Muscle of leg (tissue), 11 donors: ENCODE data around the gene PRAMEF14. TPM values are rescaled to one million over a fixed set of nuclear protein-coding genes. Genes with fewer than 3 reads are reported as not detected.
A peak's percentile ranks its signal among the peaks of the same experiment; 100 is the strongest.
"Not testable (repeated sequence)": the region's sequence is repeated elsewhere in the genome, so short reads cannot be mapped to it uniquely, and the experiment has no call there.

Experiments
- DNase-seq: peaks from one replicate; pipeline ENCODE4 v3.0.0; 2013
- H3K27ac ChIP-seq: one replicate; pipeline ENCODE4 v1.5.1; 2013; ENCODE audit warnings: mild to moderate bottlenecking, low read length, control low read depth
- H3K27me3 ChIP-seq: one replicate; pipeline ENCODE4 v1.6.1; 2013; ENCODE audit warnings: low read length; ENCODE audit not compliant: control insufficient read depth, insufficient read depth
- H3K36me3 ChIP-seq: one replicate; pipeline ENCODE4 v1.6.1; 2013; ENCODE audit warnings: low read length; ENCODE audit not compliant: control insufficient read depth, insufficient read depth
- H3K4me1 ChIP-seq: one replicate; pipeline ENCODE4 v1.6.1; 2013; ENCODE audit warnings: low read length; ENCODE audit not compliant: control insufficient read depth, insufficient read depth
- H3K4me3 ChIP-seq: one replicate; pipeline ENCODE4 v1.5.1; 2013; ENCODE audit warnings: low read length, control low read depth
- H3K9me3 ChIP-seq: replicated peaks from 2 replicates; pipeline ENCODE4 v1.6.1; 2013; ENCODE audit warnings: low read depth, low read length; ENCODE audit not compliant: control insufficient read depth
- WGBS: methylation state at CpG from one replicate; pipeline ENCODE4 v1.1.5; 2013; ENCODE audit warnings: missing lambda C conversion rate; ENCODE audit not compliant: insufficient coverage; 5-methylcytosine and 5-hydroxymethylcytosine counted together
- polyA plus RNA-seq, 8 donors: library from polyadenylated mRNA; unstranded; fragments of 120-200 nt; gene quantifications; one replicate each; pipeline versions ENCODE4 v1.2.1 to v1.2.3, GENCODE V29; 2013; ENCODE audit warnings: inconsistent platforms in 1 of 8, low replicate concordance in 1 of 8; ENCODE audit not compliant: insufficient read length in 8 of 8, insufficient read depth in 1 of 8
- total RNA-seq: library from RNA; stranded (reverse); fragments of 120-200 nt; gene quantifications from one replicate; pipeline ENCODE4 v1.2.4, GENCODE V29; 2013

Gene PRAMEF14
- total and polyA plus RNA-seq, 9 donors = not detected

DNA sequence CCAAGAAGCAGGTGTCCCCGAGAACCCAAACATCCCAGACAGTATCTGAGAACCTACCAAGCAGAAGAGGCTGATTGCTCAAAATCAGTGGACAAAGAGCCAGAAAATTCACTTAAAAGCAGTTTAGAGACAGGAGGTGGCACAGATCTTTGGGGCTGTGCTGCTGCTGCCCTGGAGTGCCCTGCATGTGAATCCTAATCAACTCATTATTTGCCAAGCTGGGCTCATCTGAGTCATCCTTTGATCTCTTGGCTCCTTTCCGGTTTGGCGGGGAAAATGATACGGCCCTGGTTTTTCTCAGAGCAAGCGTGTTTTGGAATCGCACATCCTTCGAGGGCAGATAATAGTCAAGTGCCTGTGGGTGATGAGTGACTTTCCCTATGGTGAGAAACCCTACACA, 15.4 kb upstream of the PRAMEF14 start:
- not testable (repeated sequence) for H3K27me3 ChIP-seq, H3K9me3 ChIP-seq, H3K36me3 ChIP-seq, DNase-seq, H3K4me1 ChIP-seq, H3K4me3 ChIP-seq, H3K27ac ChIP-seq
- WGBS = no CpG with 5 or more reads among the region's 7 CpGs

DNA sequence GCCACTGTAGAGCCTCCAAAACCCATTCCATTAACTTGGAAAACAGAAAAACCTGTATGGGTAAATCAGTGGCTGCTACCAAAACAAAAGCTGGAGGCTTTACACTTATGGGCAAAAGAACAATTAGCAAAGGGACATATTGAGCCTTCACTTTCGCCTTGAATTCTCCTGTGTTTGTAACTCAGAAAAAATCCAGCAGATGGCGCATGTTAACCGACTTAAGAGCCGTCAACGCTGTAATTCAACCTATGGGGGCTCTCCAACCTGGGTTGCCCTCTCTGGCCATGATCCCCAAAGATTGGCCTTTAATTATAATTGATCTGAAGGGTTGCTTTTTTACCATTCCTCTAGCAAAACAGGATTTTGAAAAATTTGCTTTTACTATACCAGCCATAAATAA, 9.8 kb upstream of the PRAMEF14 start:
- WGBS = 0% methylated on average over 1 of the region's 5 CpGs
- DNase-seq = peak; percentile 52
- not testable (repeated sequence) for H3K27me3 ChIP-seq, H3K36me3 ChIP-seq, H3K4me1 ChIP-seq, H3K9me3 ChIP-seq, H3K4me3 ChIP-seq, H3K27ac ChIP-seq

DNA sequence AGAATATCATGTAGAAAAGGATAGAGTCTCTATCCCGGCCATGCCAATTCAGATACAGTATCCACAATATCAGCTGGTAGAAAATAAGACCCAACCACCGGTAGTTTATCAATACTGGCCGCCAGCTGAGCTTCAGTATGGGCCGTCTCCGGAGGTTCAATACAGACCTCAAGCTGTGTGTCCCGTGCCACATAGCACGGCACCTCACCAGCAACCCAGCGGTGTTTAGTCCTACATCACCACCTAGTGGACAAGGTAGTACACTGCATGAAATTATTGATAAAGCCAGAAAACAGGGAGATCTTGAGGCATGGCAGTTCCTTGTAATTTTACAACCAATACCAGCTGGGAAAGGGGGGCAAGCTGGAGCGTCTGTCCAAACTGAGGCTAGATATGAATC, 7.5 kb upstream of the PRAMEF14 start:
- H3K9me3 ChIP-seq, H3K36me3 ChIP-seq, H3K27ac ChIP-seq, H3K27me3 ChIP-seq, H3K4me3 ChIP-seq, DNase-seq, H3K4me1 ChIP-seq: not testable (repeated sequence)
- WGBS = no CpG with 5 or more reads among the region's 9 CpGs

DNA sequence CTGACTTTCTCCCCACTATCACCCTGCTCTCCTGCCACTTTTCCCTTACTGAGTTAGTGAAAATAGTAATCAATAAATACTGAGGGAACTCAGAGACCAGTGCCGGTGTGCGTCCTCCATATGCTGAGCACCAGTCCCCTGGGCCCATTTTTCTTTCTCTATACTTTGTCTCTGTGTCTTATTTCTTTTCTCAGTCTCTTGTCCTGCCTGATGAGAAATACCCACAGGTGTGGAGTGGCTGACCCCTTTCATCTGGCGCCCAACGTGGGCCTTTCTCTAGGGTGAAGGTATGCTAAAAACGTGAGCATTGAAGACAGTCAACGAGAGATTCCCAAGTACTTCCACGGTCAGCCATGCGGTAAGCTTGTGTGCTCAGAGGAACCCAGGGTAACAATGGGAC, 6.5 kb upstream of the PRAMEF14 start:
- not testable (repeated sequence) for H3K36me3 ChIP-seq, H3K27ac ChIP-seq, H3K9me3 ChIP-seq, H3K4me3 ChIP-seq, H3K27me3 ChIP-seq, DNase-seq, H3K4me1 ChIP-seq
- no CpG with 5 or more reads among the region's 8 CpGs for WGBS

DNA sequence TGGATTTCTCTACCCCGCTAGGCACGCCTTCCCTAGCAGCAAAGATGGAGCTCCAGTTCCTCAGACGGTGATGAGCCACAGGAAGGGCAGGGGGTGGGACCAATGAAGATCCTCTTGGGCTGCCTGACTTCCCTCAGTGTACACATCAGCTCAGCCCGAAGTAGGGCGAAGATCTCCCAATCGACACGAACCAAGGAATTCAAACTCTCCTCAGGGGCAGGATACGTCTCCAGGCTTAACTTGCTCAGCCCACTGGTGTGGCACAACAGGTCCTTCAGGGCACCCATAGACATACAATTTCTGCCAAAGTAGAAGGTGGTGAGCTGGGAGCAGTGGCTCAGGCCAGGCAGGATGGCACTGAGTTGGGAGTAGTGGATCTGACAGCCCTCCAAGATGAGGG, 4.4 kb downstream of the PRAMEF14 start:
- not testable (repeated sequence) for H3K36me3 ChIP-seq, H3K27me3 ChIP-seq, DNase-seq, H3K4me3 ChIP-seq, H3K9me3 ChIP-seq, H3K4me1 ChIP-seq, H3K27ac ChIP-seq
- WGBS = 90% methylated on average over 2 of the region's 8 CpGs

DNA sequence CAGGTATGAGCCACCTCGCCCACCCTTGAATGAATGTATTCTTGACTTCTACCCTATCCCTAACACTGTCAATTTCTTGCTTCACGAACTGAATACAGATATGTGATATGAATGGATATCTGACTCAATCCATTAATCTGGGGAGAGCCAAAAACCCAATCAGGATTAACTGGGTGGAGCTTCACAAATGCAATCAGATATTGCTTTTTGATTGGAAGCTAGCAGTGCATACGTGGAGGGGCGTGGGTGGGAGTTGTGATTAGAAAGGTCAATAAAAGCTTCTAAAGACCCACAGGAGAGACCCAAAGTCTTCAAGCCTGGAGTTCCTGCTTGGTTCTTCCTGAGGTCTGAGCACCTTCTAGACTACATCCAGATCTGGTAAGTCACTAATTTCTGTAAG, 31.7 kb downstream of the PRAMEF14 start, which contains the start of gene PRAMEF15:
PRAMEF15 (plus strand) TSS at position 301 of the 400 bp plus-strand sequence. CDS start 2,827 bp downstream, outside the sequence.
- not testable (repeated sequence) for H3K4me1 ChIP-seq, H3K27ac ChIP-seq, DNase-seq, H3K9me3 ChIP-seq, H3K36me3 ChIP-seq, H3K4me3 ChIP-seq, H3K27me3 ChIP-seq
- WGBS = no CpG with 5 or more reads among the region's 4 CpGs

DNA sequence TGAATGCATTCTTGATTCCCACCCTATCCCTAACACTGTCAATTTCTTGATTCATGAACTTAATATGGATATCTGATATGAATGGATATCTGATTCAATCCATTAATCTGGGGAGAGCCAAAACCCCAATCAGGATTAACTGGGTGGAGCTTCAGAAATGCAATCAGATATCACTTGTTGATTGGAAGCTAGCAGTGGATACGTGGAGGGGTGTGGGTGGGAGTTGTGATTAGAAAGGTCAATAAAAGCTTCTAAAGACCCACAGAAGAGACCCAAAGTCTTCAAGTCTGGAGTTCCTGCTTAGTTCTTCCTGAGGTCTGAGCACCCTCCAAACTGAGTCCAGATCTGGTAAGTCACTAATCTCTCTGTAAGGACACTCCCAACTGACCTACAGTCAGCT, 43.7 kb downstream of the PRAMEF14 start, which contains the start of gene PRAMEF33:
PRAMEF33 (plus strand) TSS at position 301 of the 400 bp plus-strand sequence. CDS start 2,416 bp downstream, outside the sequence.
- H3K4me1 ChIP-seq, H3K27ac ChIP-seq, H3K27me3 ChIP-seq, H3K9me3 ChIP-seq, H3K36me3 ChIP-seq, H3K4me3 ChIP-seq, DNase-seq: not testable (repeated sequence)
- no CpG with 5 or more reads among the region's 1 CpG for whole genome bisulfite sequencing

DNA sequence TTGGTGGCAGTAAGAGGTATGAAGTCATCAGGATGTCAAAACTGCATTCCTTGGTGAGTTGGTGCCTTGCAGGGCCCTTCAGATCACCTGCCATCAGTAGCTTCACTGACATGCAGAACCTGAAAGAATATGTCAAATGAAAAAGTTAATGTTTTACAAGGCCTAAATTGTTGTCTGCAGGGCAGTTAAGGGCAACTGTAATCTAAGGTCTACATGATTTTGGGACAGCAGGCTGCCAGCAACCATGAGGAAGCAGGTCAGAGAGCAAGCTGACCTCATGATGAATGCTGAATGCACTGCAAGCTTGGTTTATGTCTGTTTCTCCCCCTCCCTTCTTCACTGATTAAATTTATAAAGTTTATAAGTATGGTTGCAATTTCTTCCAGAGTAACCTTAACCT, 44.7 kb downstream of the PRAMEF14 start:
- H3K27me3 ChIP-seq, H3K4me1 ChIP-seq, H3K27ac ChIP-seq, H3K4me3 ChIP-seq, H3K9me3 ChIP-seq, H3K36me3 ChIP-seq, DNase-seq: not testable (repeated sequence)

DNA sequence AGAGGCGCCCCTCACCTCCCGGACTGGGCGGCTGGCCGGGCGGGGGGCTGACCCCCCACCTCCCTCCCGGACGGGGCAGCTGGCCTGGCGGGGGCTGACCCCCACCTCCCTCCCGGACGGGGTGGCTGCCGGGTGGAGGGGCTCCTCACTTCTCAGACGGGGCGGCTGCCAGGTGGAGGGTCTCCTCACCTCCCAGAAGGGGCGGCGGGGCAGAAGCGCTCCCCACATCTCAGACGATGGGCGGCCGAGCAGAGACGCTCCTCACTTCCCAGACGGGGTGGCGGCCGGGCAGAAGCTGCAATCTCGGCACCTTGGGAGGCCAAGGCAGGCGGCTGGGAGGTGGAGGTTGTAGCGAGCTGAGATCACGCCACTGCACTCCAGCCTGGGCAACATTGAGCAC, 48.2 kb downstream of the PRAMEF14 start:
- not testable (repeated sequence) for H3K36me3 ChIP-seq, H3K27me3 ChIP-seq, H3K4me1 ChIP-seq, DNase-seq, H3K9me3 ChIP-seq, H3K27ac ChIP-seq, H3K4me3 ChIP-seq
- 80% methylated on average over 1 of the region's 27 CpGs for WGBS

DNA sequence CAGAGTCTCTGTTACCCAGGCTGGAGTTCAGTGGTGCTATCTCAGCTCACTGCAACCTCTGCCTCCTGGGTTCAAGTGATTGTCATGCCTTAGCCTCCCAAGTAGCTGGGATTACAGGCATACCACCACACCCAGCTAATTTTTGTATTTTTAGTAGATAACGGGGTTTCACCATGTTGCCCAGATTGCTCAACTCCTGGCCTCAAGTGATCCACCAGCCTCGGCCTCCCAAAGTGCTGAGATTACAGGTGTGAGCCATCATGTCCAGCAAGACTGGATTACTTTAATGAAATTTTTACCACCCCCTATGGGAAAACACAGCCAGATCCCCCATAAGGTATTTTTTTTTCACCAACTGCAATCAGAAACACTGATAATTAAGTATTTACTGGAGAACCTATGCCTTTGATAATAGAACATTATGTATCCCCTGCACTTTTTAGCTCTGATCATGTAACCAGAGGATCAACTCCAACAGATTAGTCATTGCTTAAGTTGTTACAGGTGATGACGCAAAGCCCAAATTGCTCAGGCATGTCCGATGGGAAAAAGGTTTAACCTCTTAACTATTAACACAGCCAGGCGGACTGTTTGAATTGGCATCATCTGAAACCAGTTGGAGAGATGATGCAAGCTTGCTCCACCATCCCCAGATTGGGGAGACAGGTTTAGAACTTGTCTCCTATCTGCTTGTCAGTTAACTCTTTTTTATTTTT, 49.6 kb downstream of the PRAMEF14 start:
- not testable (repeated sequence) for H3K27ac ChIP-seq, H3K9me3 ChIP-seq, H3K4me1 ChIP-seq, H3K27me3 ChIP-seq, DNase-seq, H3K4me3 ChIP-seq, H3K36me3 ChIP-seq
- WGBS = no CpG with 5 or more reads among the region's 5 CpGs
